Hepatocyte (in vitro differentiated cells): ENCODE measurements around the gene SORCS2.

ENCODE experiments used
- CTCF ChIP-seq: fragments of 200-600 bp; sonication (generic); IDR thresholded peaks from 2 replicates; pipeline ENCODE4 v1.5.1; 2016; ENCODE audit warnings: antibody characterized with exemption, mild to moderate bottlenecking; ENCODE audit not compliant: poor library complexity
- EZH2 ChIP-seq: fragments of 200-600 bp; sonication (generic); IDR thresholded peaks from 2 replicates; pipeline ENCODE4 v1.6.1; 2016; ENCODE audit warnings: antibody characterized with exemption, mild to moderate bottlenecking, borderline replicate concordance
- EZH2phosphoT487 ChIP-seq: fragments of 200-600 bp; sonication (generic); IDR thresholded peaks from one replicate; pipeline ENCODE4 v1.6.1; 2018; ENCODE audit warnings: antibody characterized with exemption, mild to moderate bottlenecking, low read depth, moderate library complexity; ENCODE audit not compliant: unreplicated experiment, severe bottlenecking

GRCh38 chr4:7753271-7753670, 560.9 kb downstream of the SORCS2 start:
- TF ChIP-seq CTCF = no peak
- no peak for TF ChIP-seq EZH2
- TF ChIP-seq EZH2phosphoT487 = no peak
